Hematopoietic multipotent progenitor cell (in vitro differentiated cells): ENCODE results near the gene RNASE8. TPM values are rescaled to one million over a fixed set of nuclear protein-coding genes. Genes with fewer than 3 reads are reported as not detected.

Experiments
- DNase-seq, 3 donors: peaks; one replicate each; pipeline ENCODE4 v3.0.0-alpha.2; 2011 to 2015; ENCODE audit warnings: low read depth in 2 of 3, low spot score in 2 of 3
- total RNA-seq: library from RNA; depleted of rRNA; stranded (reverse); fragments of >200 nt; gene quantifications from one replicate; pipeline ENCODE4 v1.2.3, GENCODE V29; 2012

Gene RNASE8
- total RNA-seq, 1 donor: not detected

- peak in 2 of 3 donors; percentile 87 to 90 for DNase-seq
Observed at GRCh38 chr14:21071225-21072030, 13.8 kb downstream of the RNASE8 start.

DNA sequence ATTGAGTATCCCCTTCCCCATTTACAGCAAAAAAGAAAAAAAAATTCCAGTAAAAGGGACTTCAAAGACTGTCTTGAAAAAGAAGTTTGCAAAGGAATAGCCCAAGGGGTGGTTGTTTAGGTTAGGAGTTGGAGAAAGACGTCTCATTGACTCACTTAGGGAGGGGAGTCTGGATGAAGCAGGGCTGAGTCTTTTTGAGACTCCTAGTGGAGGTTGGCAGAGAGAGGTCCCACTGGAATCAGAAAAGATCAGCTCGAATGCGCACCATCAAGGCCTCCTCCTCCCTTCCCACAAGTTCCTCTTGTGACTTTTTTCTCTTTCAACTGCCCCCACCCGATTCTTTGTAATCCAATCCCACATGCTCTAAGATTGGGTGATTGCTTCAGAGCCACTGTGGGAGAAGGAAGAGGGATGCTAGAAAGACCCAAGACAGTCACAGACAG lies 14.4 kb downstream of the RNASE8 start:
- peak in 1 of 3 donors; percentile 37 for DNase-seq

DNA sequence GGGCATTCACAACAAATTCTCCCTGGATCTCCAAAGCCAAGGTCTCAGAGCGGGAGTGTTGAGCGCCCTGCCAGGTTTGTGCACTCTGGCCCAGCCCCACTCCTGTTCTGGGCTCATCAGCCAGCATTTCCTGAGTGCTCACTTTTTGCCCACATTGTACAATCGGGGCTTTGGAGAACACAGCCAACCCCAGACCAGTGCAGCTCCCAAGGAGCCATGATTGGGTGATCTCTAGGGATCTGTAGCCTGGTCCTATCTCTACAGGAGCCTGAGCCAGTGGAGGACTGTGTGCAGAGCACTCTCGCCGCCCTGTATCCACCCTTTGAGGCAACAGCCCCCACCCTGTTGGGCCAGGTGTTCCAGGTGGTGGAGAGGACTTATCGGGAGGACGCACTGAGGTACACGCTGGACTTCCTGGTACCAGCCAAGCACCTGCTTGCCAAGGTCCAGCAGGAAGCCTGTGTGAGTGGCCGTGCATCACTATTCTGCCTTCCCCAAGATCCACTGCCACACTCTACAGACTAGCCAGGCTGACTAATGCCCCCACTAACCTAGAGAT lies 15.2 kb downstream of the RNASE8 start:
- no peak for DNase-seq

GRCh38 chr14:21073921-21074320 lies 16.3 kb downstream of the RNASE8 start:
- no peak for DNase-seq

- DNase-seq: no peak
Observed at GRCh38 chr14:21074398-21075272, 17.0 kb downstream of the RNASE8 start.

- no peak for DNase-seq
Observed at GRCh38 chr14:21075719-21076437, 18.3 kb downstream of the RNASE8 start.

DNA sequence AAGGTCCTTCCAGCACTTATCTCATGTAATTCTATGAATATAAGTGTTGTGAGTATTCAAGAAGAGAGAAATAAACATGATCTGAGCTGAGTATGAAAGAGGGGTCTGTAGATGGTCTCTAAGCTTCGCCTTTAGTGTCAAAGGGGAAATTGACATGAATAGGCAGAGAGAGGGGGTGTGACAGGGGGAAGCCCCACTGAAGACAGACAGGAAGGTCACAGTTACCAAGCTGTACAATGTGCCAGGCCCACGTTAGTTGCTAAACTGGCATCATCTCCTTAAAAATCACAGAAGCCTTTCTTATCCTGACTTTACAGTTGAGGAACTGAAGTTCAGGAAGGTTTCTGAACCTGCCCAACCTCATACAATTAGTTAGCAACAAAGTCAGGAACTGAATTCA lies 20.1 kb downstream of the RNASE8 start:
- no peak for DNase-seq

- DNase-seq: no peak
Observed at GRCh38 chr14:21078287-21078686, 20.7 kb downstream of the RNASE8 start.

- no peak for DNase-seq
Observed at GRCh38 chr14:21078726-21079125, 21.1 kb downstream of the RNASE8 start.

DNA sequence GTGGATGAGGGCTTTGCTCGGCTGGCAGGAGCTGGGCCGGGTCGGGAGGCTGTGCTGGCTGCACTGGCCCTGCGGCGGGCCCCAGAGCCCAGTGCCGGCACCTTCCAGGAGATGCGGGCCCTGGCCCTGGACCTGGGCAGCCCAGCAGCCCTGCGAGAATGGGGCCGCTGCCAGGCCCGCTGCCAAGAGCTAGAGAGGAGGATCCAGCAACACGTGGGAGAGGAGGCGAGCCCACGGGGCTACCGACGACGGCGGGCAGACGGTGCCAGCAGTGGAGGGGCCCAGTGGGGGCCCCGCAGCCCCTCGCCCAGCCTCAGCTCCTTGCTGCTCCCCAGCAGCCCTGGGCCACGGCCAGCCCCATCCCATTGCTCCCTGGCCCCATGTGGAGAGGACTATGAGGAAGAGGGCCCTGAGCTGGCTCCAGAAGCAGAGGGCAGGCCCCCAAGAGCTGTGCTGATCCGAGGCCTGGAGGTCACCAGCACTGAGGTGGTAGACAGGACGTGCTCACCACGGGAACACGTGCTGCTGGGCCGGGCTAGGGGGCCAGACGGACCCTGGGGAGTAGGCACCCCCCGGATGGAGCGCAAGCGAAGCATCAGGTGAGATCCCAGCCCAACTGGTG lies 24.0 kb downstream of the RNASE8 start:
- no peak for DNase-seq

GRCh38 chr14:21083565-21084325 lies 26.1 kb downstream of the RNASE8 start:
- no peak for DNase-seq

- no peak for DNase-seq
Observed at GRCh38 chr14:21084396-21084795, 26.8 kb downstream of the RNASE8 start.

- no peak for DNase-seq
Observed at GRCh38 chr14:21084998-21085853, 27.6 kb downstream of the RNASE8 start.

DNA sequence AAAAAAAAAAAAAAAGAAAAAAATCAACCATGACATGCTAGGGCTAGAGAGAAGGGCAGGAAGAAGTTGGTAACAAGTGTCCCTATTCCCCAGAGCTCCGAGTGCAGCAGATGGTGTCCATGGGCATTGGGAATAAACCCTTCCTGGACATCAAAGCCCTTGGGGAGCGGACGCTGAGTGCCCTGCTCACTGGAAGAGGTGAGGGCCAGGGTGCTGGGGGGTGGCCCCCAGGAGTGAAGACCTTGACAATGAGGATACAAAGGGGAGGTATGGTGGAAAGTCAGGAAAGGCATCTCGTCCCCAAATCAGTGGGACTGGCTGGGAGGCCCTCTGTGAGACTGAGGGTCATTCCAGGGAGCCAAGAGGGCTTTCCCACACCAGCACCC lies 29.3 kb downstream of the RNASE8 start:
- no peak for DNase-seq

GRCh38 chr14:21087294-21088091 lies 29.9 kb downstream of the RNASE8 start:
- peak; percentile 76 to 96 (median 95) for DNase-seq

DNA sequence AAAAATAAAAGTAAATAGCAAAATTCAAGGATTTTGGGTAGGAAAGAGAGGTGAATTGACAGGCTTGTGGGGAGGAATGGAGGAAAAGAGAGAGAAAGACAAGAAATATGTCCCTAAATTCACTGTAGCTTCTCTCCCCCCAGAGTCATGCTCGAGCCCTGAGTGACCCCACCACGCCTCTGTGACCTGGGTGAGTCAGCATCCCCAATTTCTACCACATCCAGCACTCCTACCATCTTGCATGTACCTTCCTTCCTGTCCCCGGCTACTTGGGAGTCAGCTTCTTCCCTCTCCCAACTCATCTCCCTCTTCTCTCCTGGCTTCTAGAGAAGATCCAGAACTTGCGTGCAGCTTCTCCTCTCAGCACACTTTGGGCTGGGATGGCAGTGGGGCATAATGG lies 31.1 kb downstream of the RNASE8 start:
- DNase-seq: no peak

DNA sequence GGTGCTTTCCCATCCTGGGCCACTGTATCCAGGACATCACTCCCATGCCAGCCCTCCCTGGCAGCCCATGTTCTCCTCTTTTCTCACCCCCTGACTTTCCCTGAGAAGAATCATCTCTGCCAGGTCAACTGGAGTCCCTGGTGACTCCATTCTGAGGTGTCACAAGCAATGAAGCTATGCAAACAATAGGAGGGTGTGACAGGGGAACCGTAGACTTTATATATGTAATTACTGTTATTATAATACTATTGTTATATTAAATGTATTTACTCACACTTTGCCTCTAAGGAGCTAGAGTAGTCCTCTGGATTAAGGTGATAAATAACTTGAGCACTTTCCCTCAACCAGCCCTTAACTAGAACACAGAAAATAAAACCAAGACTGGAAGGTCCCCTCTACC lies 31.6 kb downstream of the RNASE8 start:
- DNase-seq: no peak

GRCh38 chr14:21089877-21090193 lies 32.2 kb downstream of the RNASE8 start:
- DNase-seq: no peak
